ENCODE measurements around the gene TTC34. TPM values are rescaled to one million over a fixed set of nuclear protein-coding genes. Genes with fewer than 3 reads are reported as not detected.

TTC34 gene
- total RNA-seq, 1 donor from 2014 or later = 3.6 TPM

DNA sequence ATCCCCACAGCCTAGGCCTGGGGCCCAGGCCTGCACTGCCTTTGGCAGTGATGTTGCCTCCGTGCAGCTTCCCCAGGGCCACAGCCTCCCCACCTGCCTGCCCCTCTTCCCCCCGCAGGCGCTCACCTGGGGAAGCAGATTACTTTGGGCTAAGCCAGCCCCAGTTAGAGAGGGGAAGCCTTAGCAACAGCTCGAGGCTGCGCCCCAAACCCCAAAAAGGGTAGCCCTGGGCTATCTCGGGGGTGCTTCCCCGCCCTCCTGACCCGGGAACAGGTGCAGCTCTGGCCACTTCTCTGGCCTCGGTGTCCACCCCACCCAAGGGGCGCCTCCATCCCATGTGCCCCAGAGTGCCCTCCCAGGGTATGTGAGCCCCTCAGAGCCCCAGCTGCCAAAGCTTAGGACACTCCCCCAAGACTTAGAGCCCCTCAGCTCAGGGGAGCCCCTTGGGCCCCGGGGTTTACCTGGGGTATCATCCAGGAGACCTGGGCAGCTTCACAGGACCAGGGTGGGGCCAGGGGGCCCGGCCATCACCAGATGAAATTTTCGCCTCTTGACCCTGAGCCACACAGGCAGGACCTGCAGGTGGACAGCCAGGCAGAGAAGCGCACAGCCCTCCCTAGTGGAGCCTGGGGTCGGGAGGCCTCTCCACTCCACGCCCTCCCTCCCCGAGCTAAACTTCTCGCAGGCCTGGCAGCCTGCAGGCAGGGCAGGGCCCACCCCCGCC lies 3.3 kb upstream of the TTC34 start:
- peaks cover 4% of the 10 kb centered on the region for H3K36me3 Mint-ChIP-seq
- TF ChIP-seq, protein P1, sequence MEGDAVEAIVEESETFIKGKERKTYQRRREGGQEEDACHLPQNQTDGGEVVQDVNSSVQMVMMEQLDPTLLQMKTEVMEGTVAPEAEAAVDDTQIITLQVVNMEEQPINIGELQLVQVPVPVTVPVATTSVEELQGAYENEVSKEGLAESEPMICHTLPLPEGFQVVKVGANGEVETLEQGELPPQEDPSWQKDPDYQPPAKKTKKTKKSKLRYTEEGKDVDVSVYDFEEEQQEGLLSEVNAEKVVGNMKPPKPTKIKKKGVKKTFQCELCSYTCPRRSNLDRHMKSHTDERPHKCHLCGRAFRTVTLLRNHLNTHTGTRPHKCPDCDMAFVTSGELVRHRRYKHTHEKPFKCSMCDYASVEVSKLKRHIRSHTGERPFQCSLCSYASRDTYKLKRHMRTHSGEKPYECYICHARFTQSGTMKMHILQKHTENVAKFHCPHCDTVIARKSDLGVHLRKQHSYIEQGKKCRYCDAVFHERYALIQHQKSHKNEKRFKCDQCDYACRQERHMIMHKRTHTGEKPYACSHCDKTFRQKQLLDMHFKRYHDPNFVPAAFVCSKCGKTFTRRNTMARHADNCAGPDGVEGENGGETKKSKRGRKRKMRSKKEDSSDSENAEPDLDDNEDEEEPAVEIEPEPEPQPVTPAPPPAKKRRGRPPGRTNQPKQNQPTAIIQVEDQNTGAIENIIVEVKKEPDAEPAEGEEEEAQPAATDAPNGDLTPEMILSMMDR (IDR thresholded peaks at IDR 0.05; ENCODE audit: unreplicated experiment) = no peak
- H3K27me3 Mint-ChIP-seq (ENCODE audit: low read depth) = no peaks in the 10 kb centered on the region
- no peaks in the 10 kb centered on the region for H3K4me1 Mint-ChIP-seq
- no peak overlapping the region for H3K27ac Mint-ChIP-seq
- DNase-seq (ENCODE audit: low spot score in 2 of 2, unreplicated experiment in 2 of 2) = no peak
- no peak overlapping the region for H3K4me3 Mint-ChIP-seq
- H3K9me3 Mint-ChIP-seq = peaks cover 7% of the 10 kb centered on the region

DNA sequence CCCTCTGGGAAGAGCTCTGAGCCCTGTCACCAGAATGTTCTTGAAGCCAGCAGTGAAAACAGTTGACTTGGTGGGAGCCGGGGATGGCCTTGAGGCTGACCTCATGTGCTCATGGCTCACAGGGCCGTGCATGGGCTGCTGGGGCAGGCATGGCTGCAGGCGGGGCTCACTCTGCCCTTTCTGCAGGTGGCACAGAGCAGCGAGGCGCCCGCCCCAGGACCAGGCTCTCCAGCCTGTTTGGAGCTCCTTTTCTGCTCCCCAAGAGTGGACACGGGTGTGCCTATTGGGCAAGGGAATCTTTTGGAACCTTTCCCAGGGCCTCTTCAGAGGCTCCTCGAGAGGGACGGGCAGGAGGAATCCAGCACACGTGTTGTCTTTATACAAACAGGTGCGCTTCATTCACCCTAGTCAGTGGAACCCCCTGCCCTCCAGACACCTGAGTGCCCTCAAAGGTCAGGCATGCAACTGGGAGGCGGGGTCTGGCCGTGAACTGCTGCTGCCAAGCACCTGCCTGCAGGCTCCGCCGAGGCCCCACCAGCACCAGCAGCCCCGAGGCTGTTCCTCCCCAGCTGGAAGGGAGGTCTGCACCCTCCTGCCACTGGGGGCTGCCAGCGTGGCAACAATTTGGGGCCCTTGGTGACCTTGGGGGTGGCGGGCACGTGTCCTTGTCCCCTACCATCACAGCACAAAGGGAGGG lies 2.6 kb upstream of the TTC34 start:
- no peak for DNase-seq (ENCODE audit: low spot score in 2 of 2, unreplicated experiment in 2 of 2)
- Mint-ChIP-seq H3K4me3 (no peak overlapping the region), H3K4me1 (no peaks in the 10 kb centered on the region), H3K27ac (no peak overlapping the region), H3K36me3 (peaks cover 8% of the 10 kb centered on the region), H3K9me3 (peaks cover 12% of the 10 kb centered on the region), H3K27me3 (ENCODE audit: low read depth) (no peaks in the 10 kb centered on the region)
- TF ChIP-seq, protein P1 (IDR thresholded peaks at IDR 0.05; ENCODE audit: unreplicated experiment) = no peak

DNA sequence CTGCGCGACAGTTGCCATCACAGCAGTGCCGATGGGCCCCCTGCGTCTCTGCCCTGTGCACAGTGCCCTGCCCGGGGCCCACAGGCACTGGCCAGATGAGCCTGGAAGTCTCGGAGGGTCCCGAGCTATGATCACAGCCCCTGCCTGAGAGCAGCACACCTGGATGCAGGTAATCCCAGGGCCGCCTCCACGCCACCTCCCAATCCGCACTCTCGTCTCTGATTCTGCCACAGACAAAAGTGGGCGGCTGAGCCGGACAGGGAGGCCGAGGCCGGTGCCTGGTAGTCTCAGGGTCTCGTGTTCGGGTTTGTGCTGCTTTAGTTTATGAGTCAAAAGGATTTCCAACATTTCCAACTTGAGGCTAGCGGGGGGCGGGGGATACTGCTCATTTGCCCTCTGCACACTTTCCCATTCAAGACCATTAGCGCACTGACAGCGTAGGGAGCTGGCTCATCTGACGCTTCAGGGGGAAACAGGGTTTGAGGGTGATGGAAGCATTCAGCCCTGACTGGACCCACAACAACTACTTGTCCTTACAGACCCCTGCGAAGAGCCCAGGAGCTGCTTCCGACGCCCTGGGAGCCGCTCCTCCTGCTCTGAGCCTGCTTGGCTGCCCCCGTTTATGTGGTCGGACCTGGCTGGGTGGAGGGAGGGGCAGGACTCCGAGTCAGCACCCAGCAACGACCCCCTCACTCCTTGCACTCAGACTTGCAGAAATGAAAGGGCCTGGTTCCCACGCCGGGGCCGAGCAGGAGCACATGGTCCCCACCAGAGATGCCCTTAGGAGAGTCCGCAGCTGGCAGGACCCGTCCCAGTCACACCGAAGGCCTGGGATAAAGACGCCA lies 1.8 kb upstream of the TTC34 start:
- H3K36me3 Mint-ChIP-seq = peaks cover 8% of the 10 kb centered on the region
- DNase-seq (ENCODE audit: low spot score in 2 of 2, unreplicated experiment in 2 of 2) = no peak
- H3K27me3 Mint-ChIP-seq (ENCODE audit: low read depth) = no peaks in the 10 kb centered on the region
- no peak overlapping the region for H3K4me3 Mint-ChIP-seq
- no peaks in the 10 kb centered on the region for H3K4me1 Mint-ChIP-seq
- no peak overlapping the region for H3K27ac Mint-ChIP-seq
- TF ChIP-seq, protein P1 (IDR thresholded peaks at IDR 0.05; ENCODE audit: unreplicated experiment) = no peak
- peaks cover 12% of the 10 kb centered on the region for H3K9me3 Mint-ChIP-seq

DNA sequence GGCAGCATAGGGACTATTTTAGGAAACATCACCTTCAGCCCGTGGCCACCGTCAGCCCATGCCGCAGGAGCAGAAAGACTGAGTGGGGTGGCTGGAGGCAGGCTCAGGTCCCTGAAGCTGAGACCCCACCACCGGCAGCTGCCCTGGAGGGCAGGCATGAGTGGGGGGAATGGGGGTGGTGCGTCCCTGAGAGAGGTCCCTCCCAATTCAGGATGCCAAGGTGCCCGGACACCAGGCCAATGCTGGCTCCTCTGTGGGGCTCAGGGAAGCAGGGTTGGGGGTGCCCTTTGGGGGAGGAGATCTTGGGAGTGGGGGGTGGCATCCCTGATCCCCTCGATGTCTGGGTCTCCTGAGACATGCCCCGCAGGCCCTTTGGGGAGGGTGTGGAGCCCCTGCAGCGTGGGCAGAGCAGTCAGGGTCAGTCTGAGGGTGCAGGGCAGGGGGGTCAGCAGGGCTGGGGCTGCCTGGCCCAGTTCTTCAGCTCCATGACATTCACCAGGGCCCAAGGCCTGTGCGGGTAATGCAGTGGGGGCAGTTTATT lies 998 bp upstream of the TTC34 start:
- no peaks in the 10 kb centered on the region for H3K4me1 Mint-ChIP-seq
- H3K27me3 Mint-ChIP-seq (ENCODE audit: low read depth) = no peaks in the 10 kb centered on the region
- no peak overlapping the region for H3K27ac Mint-ChIP-seq
- H3K9me3 Mint-ChIP-seq = peaks cover 16% of the 10 kb centered on the region
- H3K4me3 Mint-ChIP-seq = no peak overlapping the region
- TF ChIP-seq, protein P1 (IDR thresholded peaks at IDR 0.05; ENCODE audit: unreplicated experiment) = no peak
- DNase-seq (ENCODE audit: low spot score in 2 of 2, unreplicated experiment in 2 of 2) = no peak
- H3K36me3 Mint-ChIP-seq = peaks cover 9% of the 10 kb centered on the region

DNA sequence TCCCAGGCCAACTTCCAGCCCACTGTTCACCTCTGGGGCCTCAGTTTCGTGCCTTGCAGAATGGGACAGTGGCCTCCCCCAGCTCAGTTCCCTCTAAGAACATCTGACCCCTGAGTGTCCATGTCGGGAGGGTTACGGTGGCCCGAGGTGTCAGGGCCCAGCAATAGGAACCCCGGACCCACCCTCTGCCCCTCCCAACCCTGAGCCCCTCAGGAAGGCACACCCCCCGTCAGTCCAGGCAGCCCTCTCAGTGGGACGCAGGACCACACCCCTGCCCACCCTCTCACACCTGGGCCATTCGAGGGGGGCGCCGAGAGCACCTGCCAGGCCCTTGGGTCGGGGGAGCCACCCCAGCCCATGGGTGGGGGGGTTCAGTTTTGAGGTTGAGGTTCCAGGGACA lies 447 bp downstream of the TTC34 start:
- H3K4me3 Mint-ChIP-seq = no peak overlapping the region
- H3K27me3 Mint-ChIP-seq (ENCODE audit: low read depth) = no peaks in the 10 kb centered on the region
- peaks cover 20% of the 10 kb centered on the region for H3K9me3 Mint-ChIP-seq
- DNase-seq (ENCODE audit: low spot score in 2 of 2, unreplicated experiment in 2 of 2) = no peak
- H3K36me3 Mint-ChIP-seq = peaks cover 5% of the 10 kb centered on the region
- TF ChIP-seq, protein P1 (IDR thresholded peaks at IDR 0.05; ENCODE audit: unreplicated experiment) = no peak
- no peak overlapping the region for H3K27ac Mint-ChIP-seq
- no peaks in the 10 kb centered on the region for H3K4me1 Mint-ChIP-seq

Measured in mesothelial cell of epicardium (in vitro differentiated cells).